Fibroblast of skin of back (primary cell): ENCODE results near the gene OR56A3.

ENCODE experiments used
- DNase-seq: peaks from one replicate; pipeline ENCODE4 v3.0.0-alpha.2; 2013

OR56A3 gene

GRCh38 chr11:5983443-5983842 is 41.4 kb downstream of the OR56A3 start:
- no peak for DNase-seq

DNA sequence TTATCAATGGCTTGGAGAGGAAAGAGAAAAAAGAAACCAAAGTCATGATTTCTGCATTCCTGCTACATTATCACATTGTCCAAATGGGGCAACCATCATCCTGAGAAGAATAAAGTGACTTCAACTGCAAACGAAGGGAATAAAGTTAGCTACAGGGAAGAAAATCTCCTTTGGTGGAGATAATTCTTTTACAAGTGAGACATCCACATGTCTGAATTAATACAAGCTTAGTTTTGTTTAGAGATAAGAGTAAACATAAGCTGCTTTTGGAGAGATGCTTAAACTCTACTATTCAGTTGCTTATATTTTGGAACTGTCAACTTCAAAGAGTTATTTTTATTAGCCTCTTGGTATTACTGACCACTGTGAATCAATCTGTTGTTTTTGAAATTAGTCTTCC is 44.8 kb downstream of the OR56A3 start, which contains the start of gene OR52L1:
Gene OR52L1, minus strand, starts transcription at position 101 of the 400 bp plus-strand sequence. Its CDS starts 55 bp downstream, at position 46.
- DNase-seq, result no peak

DNA sequence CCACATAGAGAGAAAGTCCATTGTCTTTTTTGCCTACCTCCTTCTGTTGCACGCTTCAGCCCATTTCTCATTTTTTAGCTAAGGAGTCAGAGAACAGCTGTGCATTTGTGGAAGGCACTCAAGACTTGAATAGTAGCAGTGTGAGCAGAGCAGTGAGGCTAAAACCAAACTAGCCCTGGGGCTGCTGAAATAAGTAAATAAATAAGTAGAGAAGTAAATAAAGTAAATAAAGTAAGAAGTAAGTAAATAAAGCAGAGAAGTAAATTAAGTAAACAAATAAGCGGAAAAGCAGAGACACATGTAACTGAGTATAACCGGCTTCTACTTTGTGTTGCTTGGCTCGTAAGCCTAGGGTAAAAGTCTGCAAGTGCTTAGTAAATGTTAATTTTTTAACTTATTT is 47.2 kb downstream of the OR56A3 start:
- no peak for DNase-seq

DNA sequence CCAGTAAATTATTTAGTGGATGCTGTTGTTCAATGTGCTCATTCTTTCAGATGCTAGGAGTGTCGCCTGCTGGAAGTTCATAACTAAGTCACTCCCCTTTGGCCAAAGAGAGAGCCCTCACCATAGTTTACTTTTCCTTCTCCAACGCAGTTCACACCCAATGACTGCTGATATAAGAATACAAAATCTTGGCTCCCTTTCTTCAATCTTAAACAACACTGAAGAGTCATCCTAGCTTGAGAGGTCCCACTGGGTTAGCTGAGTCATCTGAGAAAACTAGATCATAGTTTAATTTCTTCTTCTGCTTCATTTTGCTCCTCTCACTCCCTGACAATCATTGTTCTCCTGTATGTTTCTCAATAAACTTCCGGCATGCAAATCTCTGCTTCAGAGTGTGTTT is 50.1 kb downstream of the OR56A3 start:
- DNase-seq, result no peak

DNA sequence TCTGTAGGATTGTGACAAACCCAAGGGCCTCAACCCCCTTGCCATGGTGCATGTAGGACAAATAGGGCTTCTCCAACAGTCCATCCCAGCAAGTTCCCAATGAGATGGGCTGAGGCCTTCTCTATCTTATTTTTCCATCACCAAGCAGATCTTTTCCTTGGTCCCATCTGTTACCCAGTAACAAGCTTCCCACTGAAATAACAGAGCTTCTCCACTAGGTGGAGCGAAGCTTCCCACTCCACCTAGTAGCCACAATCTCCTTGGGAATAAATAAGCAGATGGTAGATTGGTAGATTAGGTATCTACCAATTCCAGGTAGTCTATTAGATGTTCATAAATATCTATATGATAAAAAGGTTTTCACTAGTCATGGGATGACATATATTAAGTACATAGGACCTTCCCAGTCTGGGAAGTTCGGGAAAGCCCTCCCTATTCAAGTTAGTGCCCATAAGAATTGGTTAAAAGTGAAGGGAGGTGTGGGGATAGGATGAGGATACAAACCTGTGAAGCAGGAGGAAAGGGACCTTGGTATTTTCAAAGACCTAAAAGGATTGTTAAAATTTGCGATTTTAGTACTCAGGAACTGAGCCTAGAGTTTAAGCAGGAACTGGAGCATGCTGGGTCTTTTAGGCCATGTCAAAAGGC is 50.7 kb downstream of the OR56A3 start:
- DNase-seq, result no peak

DNA sequence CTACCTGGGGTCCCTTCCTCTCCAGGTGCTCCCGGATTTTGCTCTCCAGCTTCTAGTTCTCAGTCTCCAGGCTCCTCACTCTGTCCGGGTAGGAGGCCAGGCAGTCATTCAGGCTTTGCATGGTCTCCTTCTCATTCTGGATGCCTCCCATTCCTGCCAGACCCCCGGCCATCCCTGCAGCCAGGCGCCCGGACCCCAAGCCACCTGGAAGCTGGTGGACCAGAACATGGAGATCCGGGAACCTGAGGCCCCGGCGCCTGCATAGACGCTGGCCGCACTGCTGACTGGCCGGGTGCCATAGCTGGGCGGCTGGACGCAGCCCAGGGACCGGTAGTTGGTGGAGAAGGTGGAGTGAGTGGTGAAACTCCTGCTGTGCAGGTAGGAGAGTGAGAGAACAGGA is 52.7 kb downstream of the OR56A3 start:
- DNase-seq, result no peak
